H1 (cell line): ENCODE results near the gene GRM8. TPM values are rescaled to one million over a fixed set of nuclear protein-coding genes. Genes with fewer than 3 reads are reported as not detected.

ENCODE experiments used
- CTCF ChIA-PET: fragments of 300-600 bp; sonication (Branson Sonifier 250); formaldehyde crosslinking; loops from one replicate; lab custom pipeline; 2021; ENCODE audit not compliant: partially characterized antibody; lab: Charles Lee
- POLR2A ChIA-PET: fragments of 300-600 bp; sonication (Branson Sonifier 250); formaldehyde crosslinking; loops from one replicate; lab custom pipeline; 2021; ENCODE audit warnings: inconsistent platforms; ENCODE audit not compliant: partially characterized antibody; lab: Charles Lee
- DNase-seq, 2 experiments: peaks; one replicate each; pipeline versions ENCODE4 v3.0.0 to v3.0.0-alpha.2; 2010 to 2022; ENCODE audit warnings: low spot score in 2 of 2, low read depth in 1 of 2, mixed read lengths in 1 of 2
- FAIRE-seq: peaks from 2 replicates; lab custom pipeline; 2011; peaks lifted over from hg19 to GRCh38; lab: Jason Lieb, UNC
- H2AFZ ChIP-seq: 2 replicates; pipeline ENCODE4 v1.8.1; 2012; ENCODE audit warnings: low read length, inconsistent platforms
- H2AK5ac ChIP-seq: 2 replicates; pipeline ENCODE4 v1.6.1; 2013; ENCODE audit warnings: low read depth, low read length
- H2BK120ac ChIP-seq: replicated peaks from 2 replicates; pipeline ENCODE3; 2013; ENCODE audit warnings: low read depth, low read length, inconsistent platforms
- H2BK12ac ChIP-seq: 2 replicates; pipeline ENCODE4 v1.6.1; 2013; ENCODE audit warnings: low read depth, low read length
- H2BK15ac ChIP-seq: 2 replicates; pipeline ENCODE4 v1.6.1; 2013; ENCODE audit warnings: low read length
- H2BK20ac ChIP-seq: 2 replicates; pipeline ENCODE4 v1.6.1; 2013; ENCODE audit warnings: low read length
- H2BK5ac ChIP-seq: 2 replicates; pipeline ENCODE4 v1.6.1; 2013; ENCODE audit warnings: low read depth, low read length
- H3K14ac ChIP-seq: 2 replicates; pipeline ENCODE4 v1.6.1; 2013; ENCODE audit warnings: inconsistent platforms; ENCODE audit not compliant: insufficient read length
- H3K18ac ChIP-seq: 2 replicates; pipeline ENCODE4 v1.6.1; 2013; ENCODE audit warnings: low read length; ENCODE audit errors: extremely low read depth
- H3K23ac ChIP-seq: 2 replicates; pipeline ENCODE4 v1.6.1; 2013; ENCODE audit warnings: inconsistent platforms; ENCODE audit not compliant: insufficient read length
- H3K23me2 ChIP-seq: 2 replicates; pipeline ENCODE4 v1.6.1; 2013; ENCODE audit warnings: low read depth, low read length
- H3K27ac ChIP-seq: 2 replicates; pipeline ENCODE4 v1.6.1; 2011; ENCODE audit warnings: low read depth, low read length, inconsistent platforms
- H3K27me3 ChIP-seq, 4 experiments: replicated peaks in 1 of 4; 1 replicate in 1 of 4; 2 replicates in 3 of 4; pipeline versions ENCODE4 v1.6.1 to v1.8.1; 2011 to 2013; ENCODE audit warnings: low read length in 3 of 4, mild to moderate bottlenecking in 3 of 4, inconsistent platforms in 2 of 4, mixed read lengths in 2 of 4, moderate library complexity in 1 of 4; ENCODE audit not compliant: control insufficient read depth in 3 of 4, insufficient read depth in 3 of 4; ENCODE audit errors: extremely low read depth in 1 of 4
- H3K36me3 ChIP-seq, 4 experiments: 2 replicates each; pipeline versions ENCODE4 v1.6.1 to v1.8.1; 2011 to 2013; ENCODE audit warnings: mild to moderate bottlenecking in 4 of 4, low read length in 3 of 4, moderate library complexity in 2 of 4, control low read depth in 1 of 4, inconsistent platforms in 1 of 4; ENCODE audit not compliant: insufficient read depth in 4 of 4, control insufficient read depth in 2 of 4
- H3K4ac ChIP-seq: replicated peaks from 2 replicates; pipeline ENCODE3; 2013; ENCODE audit warnings: low read length, low read depth, mixed read lengths, inconsistent platforms; ENCODE audit not compliant: insufficient read length
- H3K4me1 ChIP-seq, 4 experiments: replicated peaks in 1 of 4; 1 replicate in 1 of 4; 2 replicates in 3 of 4; pipeline versions ENCODE4 v1.6.1 to v1.8.1; 2011 to 2013; ENCODE audit warnings: low read length in 3 of 4, inconsistent platforms in 2 of 4, mixed read lengths in 1 of 4; ENCODE audit not compliant: insufficient read depth in 4 of 4, control insufficient read depth in 3 of 4
- H3K4me2 ChIP-seq, 2 experiments: 2 replicates each; pipeline versions ENCODE4 v1.6.1 to v1.8.1; 2011 to 2013; ENCODE audit warnings: low read depth in 2 of 2, low read length in 2 of 2, control low read depth in 1 of 2, inconsistent platforms in 1 of 2, mild to moderate bottlenecking in 1 of 2; ENCODE audit not compliant: insufficient read depth in 1 of 2
- H3K4me3 ChIP-seq, 4 experiments: fragments of 200-600, 300-600 bp in 1 of 4; sonication (generic), shearing (Covaris generic), sonication (Bioruptor Twin) in 1 of 4; 2 replicates each; pipeline versions ENCODE4 v1.5.1 to v1.8.1; 2011 to 2016; ENCODE audit warnings: low read length in 4 of 4, low read depth in 3 of 4, control low read depth in 2 of 4, inconsistent platforms in 2 of 4, mild to moderate bottlenecking in 2 of 4, mixed read lengths in 1 of 4, moderate library complexity in 1 of 4; ENCODE audit not compliant: insufficient read depth in 2 of 4; ENCODE audit errors: extremely low read depth in 1 of 4
- H3K56ac ChIP-seq: replicated peaks from 2 replicates; pipeline ENCODE3; 2013; ENCODE audit warnings: low read depth, mild to moderate bottlenecking, mixed read lengths, low read length, inconsistent platforms; ENCODE audit not compliant: insufficient read length
- H3K79me1 ChIP-seq: 2 replicates; pipeline ENCODE4 v1.6.1; 2013; ENCODE audit warnings: low read depth, low read length, control low read depth
- H3K79me2 ChIP-seq, 2 experiments: 2 replicates each; pipeline versions ENCODE4 v1.6.1 to v1.8.1; 2012 to 2013; ENCODE audit warnings: low read length in 2 of 2, mild to moderate bottlenecking in 2 of 2, inconsistent platforms in 1 of 2; ENCODE audit not compliant: insufficient read depth in 2 of 2, control insufficient read depth in 1 of 2
- H3K9ac ChIP-seq, 4 experiments: replicated peaks in 1 of 4; 1 replicate in 1 of 4; 2 replicates in 3 of 4; pipeline versions ENCODE4 v1.6.1 to v1.8.1; 2011 to 2013; ENCODE audit warnings: low read depth in 3 of 4, low read length in 3 of 4, control low read depth in 2 of 4, mild to moderate bottlenecking in 2 of 4, moderate library complexity in 2 of 4, inconsistent platforms in 1 of 4; ENCODE audit errors: extremely low read depth in 1 of 4
- H3K9me3 ChIP-seq, 2 experiments: 2 replicates each; pipeline versions ENCODE4 v1.6.1 to v1.8.1; 2012 to 2013; ENCODE audit warnings: mild to moderate bottlenecking in 2 of 2, moderate library complexity in 2 of 2, control low read depth in 1 of 2, inconsistent platforms in 1 of 2, low read depth in 1 of 2, low read length in 1 of 2, mixed read lengths in 1 of 2; ENCODE audit not compliant: insufficient read depth in 2 of 2
- H4K20me1 ChIP-seq, 2 experiments: replicated peaks in 1 of 2; 2 replicates each; pipeline versions ENCODE3 to v1.8.1; 2011 to 2013; ENCODE audit warnings: inconsistent platforms in 2 of 2, low read length in 2 of 2, mild to moderate bottlenecking in 1 of 2; ENCODE audit not compliant: insufficient read depth in 2 of 2, control insufficient read depth in 1 of 2
- H4K5ac ChIP-seq: 2 replicates; pipeline ENCODE4 v1.6.1; 2013; ENCODE audit warnings: low read length, low read depth, mixed read lengths, inconsistent platforms; ENCODE audit not compliant: insufficient read length
- H4K8ac ChIP-seq: 2 replicates; pipeline ENCODE4 v1.8.0; 2013; ENCODE audit warnings: mild to moderate bottlenecking, moderate library complexity, low read length, inconsistent platforms; ENCODE audit not compliant: insufficient read depth; ENCODE audit errors: extremely low read depth
- H4K91ac ChIP-seq: replicated peaks from 2 replicates; pipeline ENCODE3; 2013; ENCODE audit warnings: low read length, mixed read lengths, inconsistent platforms; ENCODE audit not compliant: insufficient read length
- ASH2L ChIP-seq: fragments of 200-600, 300-600 bp; sonication (generic); IDR thresholded peaks from one replicate; pipeline ENCODE4 v1.7.1; 2017; ENCODE audit warnings: low read length
- CBX5 ChIP-seq: fragments of 300-800, 300-1000 bp; sonication (generic); IDR thresholded peaks from 2 replicates; pipeline ENCODE4 v1.7.1; 2016; ENCODE audit warnings: antibody characterized with exemption, low read length, low read depth
- CEBPB ChIP-seq: IDR thresholded peaks from 2 replicates; pipeline ENCODE4 v1.6.1; 2012; ENCODE audit warnings: low read depth, low read length
- CHD2 ChIP-seq: IDR thresholded peaks from 2 replicates; pipeline ENCODE4 v1.6.1; 2012; ENCODE audit warnings: low read length, improper control_type of control experiment
- GTF2F1 ChIP-seq: IDR thresholded peaks from 2 replicates; pipeline ENCODE4 v1.6.1; 2012; ENCODE audit warnings: low read depth, low read length, improper control_type of control experiment, borderline replicate concordance
- KDM1A ChIP-seq: fragments of 200-600, 300-600 bp; sonication (generic); IDR thresholded peaks from 2 replicates; pipeline ENCODE4 v1.7.1; 2016; ENCODE audit warnings: mild to moderate bottlenecking, low read length, borderline replicate concordance
- PHF8 ChIP-seq: fragments of 200-600 bp; sonication (generic); conservative IDR thresholded peaks from 2 replicates; pipeline ENCODE4 v1.7.1; 2012; ENCODE audit warnings: low read depth, mild to moderate bottlenecking, inconsistent platforms, low read length, moderate library complexity
- RBBP5 ChIP-seq: IDR thresholded peaks from 2 replicates; pipeline ENCODE4 v1.7.1; 2012; ENCODE audit warnings: low read depth, mild to moderate bottlenecking, inconsistent platforms, low read length, moderate library complexity, borderline replicate concordance
- SIRT6 ChIP-seq: IDR thresholded peaks from one replicate; pipeline ENCODE4 v1.7.1; 2012; ENCODE audit warnings: low read length, inconsistent platforms
- SIX5 ChIP-seq: IDR thresholded peaks from 2 replicates; pipeline ENCODE4 v1.6.1; 2011; ENCODE audit warnings: mild to moderate bottlenecking, low read depth, low read length
- SP2 ChIP-seq: IDR thresholded peaks from 2 replicates; pipeline ENCODE4 v1.6.1; 2012; ENCODE audit warnings: mild to moderate bottlenecking, low read length, inconsistent platforms
- SRF ChIP-seq: IDR thresholded peaks from 2 replicates; pipeline ENCODE4 v1.6.1; 2011; ENCODE audit warnings: mild to moderate bottlenecking, low read depth, low read length, moderate library complexity
- TEAD4 ChIP-seq: IDR thresholded peaks from 2 replicates; pipeline ENCODE4 v1.6.1; 2012; ENCODE audit warnings: low read depth, low read length, inconsistent platforms, mixed read lengths
- whole genome bisulfite sequencing, 2 experiments: shearing (Covaris generic) in 1 of 2; methylation state at CpG; one replicate each; pipeline versions ENCODE4 v1.1.6 to v1.1.7; 2013 to 2015; ENCODE audit warnings: low lambda C conversion rate in 2 of 2, mixed read lengths in 2 of 2, inconsistent platforms in 1 of 2, low coverage in 1 of 2, missing lambda C conversion rate in 1 of 2; ENCODE audit not compliant: insufficient replicate concordance in 2 of 2, insufficient coverage in 1 of 2, insufficient read length in 1 of 2; ENCODE audit errors: extremely low coverage in 1 of 2, missing lambda C conversion rate in 1 of 2; 5-methylcytosine and 5-hydroxymethylcytosine counted together
- polyA plus RNA-seq, 7 experiments: library from polyadenylated mRNA; depleted of rRNA in 3 of 7; stranded (reverse) in 5 of 7; unstranded in 2 of 7; fragments of >200 nt in 5 of 7; fragments of 200-250 nt in 2 of 7; gene quantifications; 1 replicate in 5 of 7; 2 replicates in 1 of 7; 4 replicates in 1 of 7; pipeline versions ENCODE4 v1.2.1 to v1.2.3, GENCODE V29; 2011 to 2013; ENCODE audit warnings: missing spikeins in 2 of 7, mixed read lengths in 2 of 7
- total RNA-seq: library from RNA; stranded (reverse); fragmentation: NEBNext Ultra II Directional; extraction: Animal tissue kit (Norgen Biotek cat#: 25700); gene quantifications from 2 replicates; pipeline ENCODE4 v1.2.1, GENCODE V29; 2021

The GRM8 gene
- total and polyA plus RNA-seq, 2 of the 8 experiments (the other 6 are each of a cell fraction or from before 2014, with no cell fraction given), result 2.6 to 2.8 TPM

GRCh38 chr7:127154958-127155357, 97.8 kb downstream of the GRM8 start:
- H3K9me3 ChIP-seq, result no peaks in the 10 kb centered on the region
- DNase-seq (no peak), FAIRE-seq (no peak)
- no peak overlapping the region for H4K91ac ChIP-seq
- no peak overlapping the region for H3K18ac ChIP-seq
- ChIA-PET CTCF (interaction anchor here (1.0 kb wide), 1 partner anchor 20 kb away, joined by 3 read pairs; no protein-coding TSS in a partner anchor), POLR2A (no interaction called here)
- H2AFZ ChIP-seq, result no peak overlapping the region
- H2BK20ac ChIP-seq, result no peak overlapping the region
- H2BK15ac ChIP-seq, result no peak overlapping the region
- H3K27ac ChIP-seq, result no peak overlapping the region
- H3K4ac ChIP-seq, result no peak overlapping the region
- no peak overlapping the region for H2AK5ac ChIP-seq
- peaks cover 0 to 1% (median 0%) of the 10 kb centered on the region in 4 experiments; a peak in 1 of 7 replicates for H3K27me3 ChIP-seq
- no peaks in the 10 kb centered on the region for H3K4me1 ChIP-seq
- H3K4me3 ChIP-seq, result no peak overlapping the region
- no peak overlapping the region for H4K5ac ChIP-seq
- H3K23me2 ChIP-seq, result no peaks in the 10 kb centered on the region
- H3K14ac ChIP-seq, result no peak overlapping the region
- H3K23ac ChIP-seq, result no peak overlapping the region
- H3K4me2 ChIP-seq, result no peak overlapping the region
- no peaks in the 10 kb centered on the region for H3K79me2 ChIP-seq
- peaks cover 0 to 2% of the 10 kb centered on the region in 2 experiments for H4K20me1 ChIP-seq
- 93% methylated on average over 4 of the region's 4 CpGs; no CpG with 5 or more reads in 1 of the 2 experiments for WGBS, 2 experiments
- no peaks in the 10 kb centered on the region for H3K79me1 ChIP-seq
- no peak overlapping the region for H2BK5ac ChIP-seq
- no peaks in the 10 kb centered on the region for H3K36me3 ChIP-seq
- no peak overlapping the region for H2BK120ac ChIP-seq
- no peak overlapping the region for H4K8ac ChIP-seq
- no peak for TF ChIP-seq RBBP5
- no peak for TF ChIP-seq SIX5
- TF ChIP-seq CEBPB, result no peak
- TF ChIP-seq TEAD4, result no peak
- no peak for TF ChIP-seq SRF
- no peak for TF ChIP-seq CHD2
- TF ChIP-seq GTF2F1, result no peak
- TF ChIP-seq CBX5, result no peak
- no peak for TF ChIP-seq SP2
- no peak for TF ChIP-seq KDM1A
- TF ChIP-seq PHF8, result no peak
- TF ChIP-seq ASH2L, result no peak
- no peak for TF ChIP-seq SIRT6
- TF ChIP-seq, all 59 proteins: peak for 0
- Histone ChIP-seq H3K9ac (no peak overlapping the region), H2BK12ac (no peak overlapping the region), H3K56ac (no peak overlapping the region)
